Upper lobe of right lung (tissue), 1 donor: ENCODE data around the gene TFF1. TPM values are rescaled to one million over a fixed set of nuclear protein-coding genes. Genes with fewer than 3 reads are reported as not detected.
A peak's percentile ranks its signal among the peaks of the same experiment; 100 is the strongest.

Experiments used
- ATAC-seq: fragments of 200-7000 bp; cut with Tn5 transposase; one replicate; pipeline ENCODE4 v1.9.1; 2020; ENCODE audit warnings: mild to moderate bottlenecking, moderate library complexity
- DNase-seq: peaks from one replicate; pipeline ENCODE4 v3.0.0-alpha.2; 2020
- H3K27ac ChIP-seq: fragments of 200-600 bp; one replicate; pipeline ENCODE4 v1.8.0; 2022
- H3K27me3 ChIP-seq: fragments of 200-600 bp; one replicate; pipeline ENCODE4 v1.8.0; 2022; ENCODE audit warnings: mild to moderate bottlenecking
- H3K36me3 ChIP-seq: fragments of 200-600 bp; one replicate; pipeline ENCODE4 v1.8.0; 2022
- H3K4me1 ChIP-seq: fragments of 200-600 bp; one replicate; pipeline ENCODE4 v1.8.0; 2022
- H3K4me3 ChIP-seq: fragments of 200-600 bp; one replicate; pipeline ENCODE4 v1.8.0; 2022; ENCODE audit warnings: mild to moderate bottlenecking
- H3K9me3 ChIP-seq: fragments of 200-600 bp; one replicate; pipeline ENCODE4 v1.8.0; 2022
- CTCF ChIP-seq: fragments of 200-600 bp; IDR thresholded peaks from one replicate; pipeline ENCODE4 v1.8.0; 2022; ENCODE audit warnings: antibody characterized with exemption
- intact Hi-C: fragments of 100-400 bp; cut with DNase I; formaldehyde crosslinking; loops from one replicate; pipeline ENCODE4 v1.11.0; 2022
- total RNA-seq: library from RNA; stranded (reverse); fragmentation: NEBNext Ultra II Directional; extraction: Animal tissue kit (Norgen Biotek cat#: 25700); gene quantifications from one replicate; pipeline ENCODE4 v1.2.1, GENCODE V29; 2021
- donor health status: DM: no; HTN: yes; CAD: no; lungs with severe emphysema.

The TFF1 gene
- total RNA-seq, 1 donor from 2014 or later = not detected

- Histone ChIP-seq H3K36me3 (no peaks in the 10 kb centered on the region), H3K9me3 (no peaks in the 10 kb centered on the region), H3K4me3 (no peak overlapping the region), H3K27me3 (no peaks in the 10 kb centered on the region), H3K4me1 (peaks cover 19% of the 10 kb centered on the region), H3K27ac (no peak overlapping the region)
- ATAC-seq (no peak), DNase-seq (no peak)
- TF ChIP-seq CTCF = no peak
- intact Hi-C loops = no loop called here
These were observed 51.6 kb downstream of the TFF1 start for GRCh38 chr21:42314616-42315295.

DNA sequence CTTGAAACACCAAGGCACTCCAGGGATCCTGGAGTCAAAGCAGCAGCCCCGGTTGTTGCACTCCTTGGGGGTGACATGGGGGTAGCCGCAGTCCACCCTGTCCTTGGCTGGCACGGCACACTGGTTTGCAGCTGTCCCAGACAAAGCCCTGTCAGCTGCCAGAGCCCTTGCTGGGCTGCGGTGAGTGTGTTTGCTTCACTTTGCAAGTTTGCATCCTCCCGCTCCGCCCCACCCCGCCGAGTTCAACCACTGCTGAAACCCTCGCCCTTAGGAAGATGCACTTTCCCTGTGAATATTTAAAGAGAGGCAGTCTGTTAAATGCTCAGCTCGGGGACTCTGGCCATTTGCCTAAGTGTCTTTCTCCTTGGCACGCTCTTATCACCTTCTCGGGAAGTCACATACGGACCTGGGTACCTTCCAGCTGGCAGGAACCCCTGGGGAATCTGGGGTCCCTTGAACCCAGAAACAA lies 52.8 kb downstream of the TFF1 start:
- Histone ChIP-seq H3K36me3 (no peaks in the 10 kb centered on the region), H3K27me3 (peaks cover 2% of the 10 kb centered on the region), H3K9me3 (no peaks in the 10 kb centered on the region), H3K4me3 (no peak overlapping the region), H3K27ac (no peak overlapping the region), H3K4me1 (peaks cover 18% of the 10 kb centered on the region)
- DNase-seq = peak; percentile 63
- no peak for TF ChIP-seq CTCF
- intact Hi-C loops = no loop called here
- ATAC-seq = no peak

GRCh38 chr21:42312626-42313104 lies 53.7 kb downstream of the TFF1 start:
- Histone ChIP-seq H3K36me3 (no peaks in the 10 kb centered on the region), H3K4me1 (peaks cover 18% of the 10 kb centered on the region), H3K9me3 (no peaks in the 10 kb centered on the region), H3K4me3 (no peak overlapping the region), H3K27me3 (peaks cover 7% of the 10 kb centered on the region), H3K27ac (no peak overlapping the region)
- intact Hi-C loops = no loop called here
- no peak for ATAC-seq
- no peak for DNase-seq
- no peak for TF ChIP-seq CTCF

Other genes starting within 250 kb of the TFF1 start
- gene ABCG1, start 147.4 kb downstream of the TFF1 start, total RNA-seq = 62.6 TPM
- 19.6 TPM for gene TFF3, start 51.1 kb downstream of the TFF1 start, total RNA-seq
- gene TFF2, start 15.5 kb downstream of the TFF1 start, total RNA-seq = not detected
- gene TMPRSS3, start 29.5 kb upstream of the TFF1 start, total RNA-seq = 4.1 TPM
- gene UBASH3A, start 37.4 kb upstream of the TFF1 start, total RNA-seq = 1.5 TPM
- gene RSPH1, start 129.7 kb upstream of the TFF1 start, total RNA-seq = 0.84 TPM
- gene SLC37A1, start 147.3 kb upstream of the TFF1 start, total RNA-seq = 21.6 TPM